CD4-positive, alpha-beta T cell treated with Interferon gamma for 1 hour (primary cell): ENCODE results near the gene OSCP1.

Source experiments
- DNase-seq: peaks from one replicate; pipeline ENCODE4 v3.0.0-alpha.2; 2020

The OSCP1 gene

DNA sequence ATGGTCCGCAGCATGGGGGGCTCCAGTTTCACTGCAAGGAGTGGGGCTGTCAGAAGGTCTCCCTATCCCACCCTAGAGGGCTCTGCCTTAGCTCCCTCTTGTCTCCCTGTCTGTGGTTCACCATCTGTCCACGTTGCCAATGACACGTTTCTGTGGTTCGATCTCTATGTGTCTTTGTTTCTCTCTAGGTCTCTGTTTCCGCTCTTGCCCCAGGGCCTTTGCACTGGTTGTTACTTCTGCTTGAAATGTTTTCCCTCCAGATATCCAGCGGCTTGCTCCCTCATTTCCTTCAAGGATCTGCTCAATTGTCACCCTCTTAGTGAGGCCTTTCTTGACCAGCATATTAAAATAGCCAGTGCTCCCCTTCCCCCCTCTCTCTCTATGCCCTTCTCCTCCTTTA, 22.4 kb upstream of the OSCP1 start:
- DNase-seq: no peak

DNA sequence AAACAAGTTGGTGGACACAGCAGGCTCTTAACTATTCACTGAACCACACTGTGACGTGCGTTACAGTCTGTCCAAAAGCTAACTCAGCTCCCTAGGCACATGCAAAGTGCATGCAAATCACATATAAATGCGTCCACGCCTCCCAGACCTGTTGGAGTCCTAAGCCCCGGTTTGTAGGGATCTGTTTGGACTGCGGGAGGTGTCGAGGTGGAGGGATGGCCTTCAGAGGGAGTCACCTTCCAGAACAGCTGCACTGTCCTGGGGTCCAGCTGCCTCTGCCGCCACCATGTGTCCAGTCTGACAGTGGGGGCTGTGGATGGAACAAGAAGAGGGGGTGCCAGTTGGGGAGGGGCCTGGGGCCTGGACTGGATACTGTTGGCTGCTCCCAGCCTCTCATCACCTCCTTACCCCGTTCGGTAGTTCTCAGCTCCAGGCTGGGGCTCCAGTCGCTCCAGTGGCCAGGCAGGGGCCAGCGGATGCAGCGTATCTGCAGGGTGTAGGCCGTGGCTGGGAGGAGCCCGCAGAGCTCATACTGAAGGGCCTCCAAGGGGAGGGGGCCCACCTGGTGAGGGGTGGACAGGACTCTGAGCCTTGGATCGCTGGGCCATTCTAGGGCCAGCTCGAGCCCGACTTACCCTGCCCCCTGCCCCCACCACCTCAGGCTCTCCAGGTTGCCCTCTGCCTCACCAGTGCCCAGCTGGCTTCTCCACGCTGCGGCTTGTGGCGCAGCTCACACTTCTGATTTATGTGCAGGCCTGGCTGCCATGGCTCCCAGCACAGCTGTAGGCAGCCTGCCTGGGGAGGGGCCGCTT, 21.8 kb upstream of the OSCP1 start:
- DNase-seq: no peak

DNA sequence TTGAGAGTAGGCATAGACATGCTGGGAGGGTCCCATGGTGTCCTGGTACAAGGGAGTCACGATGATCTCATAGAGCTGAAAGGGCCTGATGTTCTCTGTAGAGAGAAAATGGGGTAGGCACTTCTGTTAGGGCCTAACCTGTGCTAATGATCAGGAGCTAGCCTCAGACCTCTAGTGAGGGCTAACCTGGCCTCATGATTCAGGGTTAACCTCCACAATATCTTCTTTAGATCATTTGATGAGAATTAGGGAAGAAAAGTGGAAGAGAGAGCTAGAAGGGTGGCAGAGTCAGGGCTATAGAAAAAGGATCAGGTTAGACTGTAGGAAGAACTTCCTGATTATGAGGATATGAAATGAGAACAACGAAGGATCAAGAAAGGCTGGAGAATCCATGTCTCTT, 18.9 kb upstream of the OSCP1 start:
- DNase-seq: no peak

DNA sequence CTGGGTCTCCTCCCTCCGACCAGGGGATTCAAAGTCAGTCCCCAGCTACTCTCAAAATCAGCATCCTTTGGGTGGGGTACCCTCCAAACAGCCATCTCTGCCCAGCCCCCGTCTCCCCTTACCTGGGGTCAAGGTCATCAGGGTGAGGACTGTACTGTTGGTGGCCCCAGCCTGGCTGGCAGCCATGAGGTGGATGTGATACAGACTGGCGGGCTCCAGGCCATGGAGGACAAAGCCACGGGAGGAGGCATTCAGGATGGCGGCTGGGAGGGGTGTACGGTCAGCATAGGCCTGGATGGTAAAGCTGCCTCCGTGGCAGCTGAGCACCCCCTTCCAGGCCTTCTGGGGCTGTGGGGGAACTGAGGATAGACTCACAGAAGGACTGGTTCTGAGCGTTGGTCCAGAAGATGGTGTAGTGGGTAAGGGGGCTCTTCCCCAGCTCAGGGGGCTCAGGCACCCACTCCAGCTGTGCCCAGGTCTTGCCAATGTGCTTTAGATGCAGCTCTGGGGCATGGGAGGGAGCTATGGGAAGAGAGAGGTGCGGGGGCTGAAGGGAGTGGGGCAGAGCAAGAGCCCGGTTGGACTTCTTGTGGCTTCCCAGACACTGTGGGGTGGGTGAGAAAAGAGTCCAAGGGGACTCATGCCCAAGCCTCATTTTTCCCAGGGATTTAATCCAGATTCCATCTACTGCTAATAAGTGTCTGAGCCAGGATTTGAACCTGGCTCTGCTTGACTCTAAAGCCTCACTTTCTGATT, 17.6 kb upstream of the OSCP1 start:
- DNase-seq: no peak

GRCh38 chr1:36467027-36467410, 16.8 kb upstream of the OSCP1 start:
- no peak for DNase-seq

- no peak for DNase-seq
These were observed 16.2 kb upstream of the OSCP1 start for GRCh38 chr1:36466370-36467026.

- DNase-seq: no peak
These were observed 15.6 kb upstream of the OSCP1 start for GRCh38 chr1:36465731-36466369.

GRCh38 chr1:36464605-36465393, 14.5 kb upstream of the OSCP1 start:
- DNase-seq: no peak

- DNase-seq: peak; percentile 92
These were observed 13.8 kb upstream of the OSCP1 start, which contains the start of gene MRPS15 for GRCh38 chr1:36463803-36464604. MRPS15 (minus strand) TSS chr1:36464384; CDS start chr1:36464275, 109 bp downstream.

DNA sequence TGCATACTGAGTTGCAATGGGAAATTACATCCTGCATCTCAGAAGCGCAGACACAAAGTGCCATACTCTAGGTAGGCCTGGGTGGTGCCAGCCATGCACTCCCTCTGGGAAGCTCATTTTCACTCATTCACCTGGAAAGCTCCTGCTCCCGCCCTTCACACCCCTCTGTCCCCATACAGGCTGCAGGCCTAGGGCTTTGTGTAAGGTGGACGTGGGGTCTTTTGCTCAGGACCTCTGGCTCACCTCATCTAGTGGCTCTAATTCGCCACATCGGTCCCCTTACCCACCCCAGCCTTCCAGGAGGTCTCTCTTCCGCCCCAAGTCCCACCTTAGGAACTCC, 13.2 kb upstream of the OSCP1 start:
- no peak for DNase-seq

DNA sequence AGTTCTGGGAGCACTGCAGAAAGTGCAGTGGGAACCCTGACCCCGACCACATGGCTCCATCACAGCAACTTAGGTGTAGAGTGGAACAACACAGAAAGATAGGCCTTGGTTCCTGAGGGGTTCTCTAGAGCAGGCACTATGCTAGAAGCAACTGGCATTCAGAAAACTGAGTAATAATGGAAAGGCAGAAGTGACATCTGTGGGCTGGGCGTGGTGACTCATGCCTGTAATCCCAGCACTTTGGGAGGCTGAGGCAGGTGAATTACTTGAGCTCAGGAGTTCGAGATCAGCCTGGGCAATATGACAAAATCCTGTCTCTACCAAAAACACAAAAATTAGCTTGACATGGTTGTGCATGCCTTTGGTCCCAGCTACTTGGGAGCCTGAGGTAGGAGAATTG, 8.7 kb upstream of the OSCP1 start:
- peak; percentile 16 for DNase-seq

DNA sequence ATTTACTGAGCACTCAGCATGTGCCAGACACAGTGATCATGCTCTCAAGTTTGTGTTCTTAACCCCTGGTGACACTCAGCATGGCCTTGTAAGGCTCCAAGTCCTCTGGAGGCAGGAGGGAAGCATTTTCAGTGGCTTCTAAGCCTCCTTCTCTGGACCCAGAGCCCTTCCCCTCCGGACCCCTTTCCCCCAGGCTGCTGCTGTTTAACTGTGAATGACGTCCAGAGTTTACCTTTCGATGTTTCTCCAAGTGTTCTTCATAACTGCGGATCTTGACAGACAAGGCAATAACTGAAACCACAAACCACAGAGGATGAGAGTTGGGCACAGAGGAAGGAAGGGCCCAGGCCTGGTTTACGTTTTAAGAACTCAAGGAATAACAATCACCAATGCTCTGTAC, 7.4 kb upstream of the OSCP1 start:
- DNase-seq: no peak

GRCh38 chr1:36456391-36456928, 6.2 kb upstream of the OSCP1 start:
- no peak for DNase-seq

- DNase-seq: no peak
These were observed 5.1 kb upstream of the OSCP1 start for GRCh38 chr1:36455386-36455785.

DNA sequence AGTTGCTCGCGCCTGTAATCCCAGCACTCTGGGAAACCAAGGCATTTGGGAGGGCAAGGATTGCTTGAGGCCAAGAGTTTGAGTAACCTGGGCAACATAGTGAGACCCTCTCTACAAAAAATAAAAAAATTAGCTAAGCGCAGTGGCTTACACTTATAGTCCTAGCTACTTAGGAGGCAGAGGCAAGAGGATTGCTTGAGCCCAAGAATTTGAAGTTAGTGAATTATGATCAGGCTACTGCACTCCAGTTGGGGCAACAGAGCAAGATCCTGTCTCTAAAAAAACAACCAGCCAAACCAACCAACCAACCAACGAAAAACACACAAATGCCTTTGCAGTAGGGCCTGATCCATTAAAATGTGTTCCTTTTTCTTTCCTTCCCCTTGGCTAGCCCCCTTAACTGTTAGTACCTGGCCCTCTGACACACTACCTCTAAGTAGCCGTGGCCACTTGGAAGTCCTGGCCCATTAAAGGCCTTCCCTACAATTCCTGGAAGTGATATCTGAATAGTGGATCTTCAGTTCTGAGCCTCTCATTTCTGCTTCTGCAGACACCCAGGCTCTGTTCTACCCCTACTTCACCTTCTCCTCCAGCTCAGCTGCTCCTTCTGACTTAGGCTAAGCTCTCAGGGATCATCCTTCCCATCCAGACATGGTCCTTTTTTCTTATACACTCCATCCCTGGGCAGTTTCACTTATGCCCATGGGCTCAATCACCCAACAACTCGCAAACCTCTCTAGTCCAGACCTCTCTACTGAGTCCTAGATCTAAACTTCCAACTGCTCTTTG, 3.5 kb upstream of the OSCP1 start:
- no peak for DNase-seq

DNA sequence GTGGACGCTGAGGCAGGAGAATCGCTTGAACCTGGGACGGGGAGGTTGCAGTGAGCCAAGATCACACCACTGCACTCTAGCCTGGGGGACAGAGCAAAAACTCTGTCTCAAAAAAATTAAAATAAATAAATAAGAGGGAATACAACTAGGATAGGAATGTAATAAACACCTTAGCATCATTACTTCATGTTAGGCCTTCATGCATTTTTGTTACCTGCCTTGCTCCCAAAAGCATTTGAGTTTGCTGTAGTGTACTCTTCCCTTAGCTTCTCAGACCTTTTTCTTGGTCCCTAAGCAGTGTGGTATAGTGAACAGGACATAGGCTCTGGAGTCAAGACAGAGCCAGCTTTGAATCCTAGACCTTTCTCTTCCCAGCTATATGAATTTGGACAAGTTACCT, 2.8 kb upstream of the OSCP1 start:
- DNase-seq: no peak

DNA sequence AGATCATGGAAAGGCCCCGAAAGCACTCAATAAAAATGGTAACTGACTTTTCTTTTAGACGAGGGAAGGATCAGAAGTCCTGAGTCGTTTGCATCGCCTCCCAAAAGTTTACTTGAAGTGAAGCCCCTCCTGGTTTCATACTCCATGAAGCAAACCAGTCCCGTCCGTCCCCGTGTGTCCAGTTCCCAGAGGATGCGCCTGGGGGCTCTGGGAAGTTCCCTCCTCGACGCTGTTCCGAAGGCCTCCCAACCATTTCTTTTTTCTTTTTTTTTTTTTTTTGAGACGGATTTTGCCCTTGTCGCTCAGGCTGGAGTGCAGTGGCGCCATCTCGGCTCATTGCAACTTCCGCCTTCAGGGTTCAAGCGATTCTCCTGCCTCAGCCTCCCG, 661 bp upstream of the OSCP1 start:
- no peak for DNase-seq

DNA sequence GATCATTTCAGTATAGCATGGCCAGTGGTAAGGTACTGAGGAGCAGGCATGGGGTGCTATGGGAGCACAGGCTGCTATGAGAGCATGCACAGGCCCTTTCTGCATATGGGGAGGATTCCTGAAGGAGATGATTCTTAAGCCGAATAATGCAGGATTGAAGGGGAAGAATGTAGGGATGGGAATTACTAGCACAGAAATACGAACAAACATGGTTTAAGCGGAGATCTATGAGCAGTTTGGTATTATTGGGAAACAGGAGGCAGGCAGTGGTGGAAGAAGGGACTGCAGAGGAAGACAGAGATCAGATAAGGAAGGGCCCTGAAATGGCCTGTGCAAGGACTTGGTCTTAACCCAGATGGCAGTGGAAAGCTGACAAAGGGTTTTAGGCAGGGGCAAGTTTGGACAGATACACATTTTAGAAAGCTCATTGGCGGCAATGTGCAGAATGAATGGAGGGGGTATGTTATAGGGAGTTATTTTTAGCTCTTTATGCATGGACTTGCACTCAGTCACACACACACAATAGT, 1.7 kb downstream of the OSCP1 start:
- no peak for DNase-seq

GRCh38 chr1:36447450-36447849, 2.8 kb downstream of the OSCP1 start:
- DNase-seq: no peak

GRCh38 chr1:36446746-36447145, 3.5 kb downstream of the OSCP1 start:
- DNase-seq: no peak
